Activated CD4-positive, alpha-beta T cell treated with anti-CD3 and anti-CD28 coated beads, Interleukin-2, amount 50 U/mL, for 16 hours (primary cell): ENCODE measurements around the gene MAP3K14.

Experiments
- DNase-seq: peaks from one replicate; pipeline ENCODE4 v3.0.0-alpha.2; 2020

The MAP3K14 gene

DNA sequence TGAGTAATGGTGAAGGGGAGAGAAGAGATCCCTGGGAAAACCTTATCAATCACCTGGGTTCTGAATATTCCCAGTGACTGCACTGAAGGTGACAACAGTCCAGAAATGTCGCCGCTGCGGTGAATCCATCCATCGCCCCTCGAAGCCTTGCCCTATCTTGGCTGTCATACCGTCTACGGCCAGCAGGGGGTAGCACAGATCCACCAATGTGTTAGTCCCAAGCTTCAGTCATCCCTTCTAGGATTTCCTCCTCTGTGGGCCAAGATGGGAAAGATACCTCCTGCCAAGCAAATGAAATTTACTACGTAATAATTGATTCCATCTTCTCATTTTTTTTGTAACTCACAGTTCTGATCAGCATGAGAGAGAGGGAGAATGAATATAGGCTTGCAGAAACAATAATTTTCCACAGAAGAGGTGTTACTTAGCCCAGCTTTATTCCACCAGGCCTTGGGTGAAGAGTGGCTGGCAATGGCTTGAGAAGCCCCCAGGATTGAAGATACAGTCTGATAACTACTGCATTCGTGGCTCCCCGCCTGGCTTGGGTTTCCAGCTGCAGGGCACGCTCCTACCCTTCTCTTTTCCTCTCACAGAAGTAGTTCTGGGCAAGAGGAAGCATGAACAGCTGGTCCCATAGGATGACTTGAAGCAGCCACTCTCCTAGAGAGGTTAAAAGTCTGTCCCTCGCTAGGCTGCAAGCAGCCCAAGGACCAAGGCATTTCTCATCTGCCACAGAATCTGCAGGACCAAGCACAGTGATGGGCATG, 97.7 kb downstream of the MAP3K14 start:
- peak; percentile 88 for DNase-seq
